Tracheal epithelial cell (primary cell): ENCODE results near the gene MAGEL2. TPM values are rescaled to one million over a fixed set of nuclear protein-coding genes. Genes with fewer than 3 reads are reported as not detected.

ENCODE experiments used
- total RNA-seq: library from RNA; depleted of rRNA; stranded (reverse); fragments of >200 nt; gene quantifications from 2 replicates; pipeline ENCODE4 v1.2.1, GENCODE V29; 2014

Gene MAGEL2
- total RNA-seq = not detected in 2 replicates

GRCh38 chr15:23647421-23648370, at the start of gene MAGEL2:
Gene MAGEL2 (minus strand): TSS chr15:23647867. CDS start chr15:23647742, 125 bp downstream.

DNA sequence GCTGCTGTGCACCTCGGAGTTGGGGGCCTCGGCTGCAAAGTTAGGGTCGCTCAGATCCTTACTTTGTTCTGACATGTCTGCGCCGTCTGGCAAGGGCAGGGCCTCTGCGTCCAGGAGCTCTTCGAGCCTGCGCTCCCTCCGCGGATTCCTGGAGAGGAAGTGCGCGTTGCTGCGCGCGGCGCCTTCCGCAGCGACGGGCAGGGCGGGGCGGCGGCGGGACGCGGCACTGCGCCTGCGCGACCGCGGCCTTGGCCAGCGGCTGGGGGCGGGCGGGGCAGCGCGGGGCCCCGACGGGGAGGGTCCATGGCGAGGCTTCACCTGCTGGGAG, 39.4 kb upstream of the MAGEL2 start, which contains the start of gene NDN:
TSS of gene NDN (minus strand) at position 163 of the 328 bp plus-strand sequence. CDS start at position 75, 88 bp downstream.

Other genes with a start within 250 kb of the MAGEL2 start
- not detected in 2 replicates for gene GOLGA6L2, start 200.6 kb downstream of the MAGEL2 start, total RNA-seq
- 0.24 TPM in 1 of 2 replicates, not detected in the other for gene MKRN3, start 82.2 kb downstream of the MAGEL2 start, total RNA-seq
- gene NDN, start 39.4 kb upstream of the MAGEL2 start, total RNA-seq = 6.5 and 13.6 TPM in 2 replicates